SK-N-MC (cell line): ENCODE data around the gene PRKN.

Experiments used
- DNase-seq: peaks from one replicate; pipeline ENCODE4 v3.0.0-alpha.2; 2011; ENCODE audit warnings: low read depth, low spot score
- H3K27ac ChIP-seq: fragments of 200-600 bp; sonication (generic); 2 replicates; pipeline ENCODE4 v1.5.1; 2016; ENCODE audit warnings: mixed run types
- H3K36me3 ChIP-seq: fragments of 200-600 bp; sonication (generic); 2 replicates; pipeline ENCODE4 v1.6.1; 2017; ENCODE audit warnings: antibody characterized with exemption, low read length, mixed read lengths; ENCODE audit not compliant: insufficient read depth
- H3K4me3 ChIP-seq: fragments of 200-600 bp; sonication (generic); 2 replicates; pipeline ENCODE4 v1.5.1; 2016
- H3K9ac ChIP-seq: fragments of 200-600 bp; sonication (generic); 2 replicates; pipeline ENCODE4 v1.8.0; 2017; ENCODE audit warnings: mixed run types, mixed read lengths; ENCODE audit not compliant: insufficient read length
- H3K9me3 ChIP-seq: fragments of 200-600 bp; sonication (generic); 2 replicates; pipeline ENCODE4 v1.6.1; 2017; ENCODE audit warnings: low read depth, mild to moderate bottlenecking, antibody characterized with exemption, low read length, moderate library complexity, mixed read lengths
- EZH2 ChIP-seq: fragments of 200-600 bp; sonication (generic); IDR thresholded peaks from one replicate; pipeline ENCODE4 v1.6.1; 2017; ENCODE audit warnings: antibody characterized with exemption
- FOXP2 ChIP-seq: optimal IDR thresholded peaks from 2 replicates; pipeline ENCODE3; 2011; ENCODE audit warnings: mild to moderate bottlenecking, moderate library complexity; ENCODE audit not compliant: insufficient read depth; ENCODE audit errors: extremely low read length, control extremely low read depth
- POLR2AphosphoS5 ChIP-seq: IDR thresholded peaks from 2 replicates; pipeline ENCODE4 v1.6.1; 2012; ENCODE audit warnings: mild to moderate bottlenecking, low read depth, low read length, borderline replicate concordance

PRKN gene

DNA sequence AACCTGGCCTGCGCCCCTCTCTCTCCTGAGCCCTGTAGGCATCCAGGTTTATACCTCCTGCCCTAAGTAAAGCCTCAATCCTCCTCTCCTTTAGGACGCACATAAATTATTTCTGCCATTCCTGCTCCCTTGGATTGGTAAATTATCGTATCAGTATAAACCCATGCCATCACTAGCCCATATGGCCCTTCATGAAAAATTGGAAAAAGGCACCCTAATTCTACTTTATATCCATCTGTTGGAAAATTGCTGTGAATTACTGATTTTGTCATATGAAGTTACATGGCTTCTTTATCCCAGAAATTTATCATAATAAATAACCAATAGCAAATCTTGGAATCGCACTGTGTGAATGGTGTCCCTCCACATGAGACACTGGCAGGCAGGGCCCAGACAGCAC is 395.2 kb downstream of the PRKN start:
- TF ChIP-seq FOXP2 (no peak), EZH2 (no peak), POLR2AphosphoS5 (no peak)
- no peaks in the 10 kb centered on the region for H3K36me3 ChIP-seq
- no peaks in the 10 kb centered on the region for H3K9me3 ChIP-seq

DNA sequence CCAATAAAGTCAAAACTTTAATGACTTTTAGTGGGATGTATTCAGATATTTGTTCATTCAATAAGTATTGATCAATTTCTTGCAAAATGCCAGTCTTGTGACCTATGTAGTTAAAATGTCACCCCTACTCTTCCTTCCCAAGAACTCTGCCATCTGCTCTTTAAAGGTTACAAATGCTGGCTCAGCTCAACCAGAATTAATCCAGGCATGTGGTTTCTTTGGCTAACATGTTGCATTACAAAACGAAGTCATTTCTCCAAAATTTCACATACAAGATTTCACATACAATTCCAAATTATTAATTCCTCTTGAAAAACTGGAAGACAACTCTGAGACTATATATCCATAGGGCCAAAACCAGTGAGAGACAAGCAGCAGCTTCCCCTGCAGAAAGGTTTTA is 395.7 kb downstream of the PRKN start:
- no peak for TF ChIP-seq FOXP2
- TF ChIP-seq EZH2, result no peak
- no peak for TF ChIP-seq POLR2AphosphoS5
- H3K27ac ChIP-seq, result no peak overlapping the region
- no peak for DNase-seq
- no peak overlapping the region for H3K4me3 ChIP-seq
- no peaks in the 10 kb centered on the region for H3K9me3 ChIP-seq
- H3K36me3 ChIP-seq, result no peaks in the 10 kb centered on the region
- H3K9ac ChIP-seq, result no peak overlapping the region

More for the DNA sequence above, 395.2 kb downstream of the PRKN start:
- Histone ChIP-seq H3K27ac (no peak overlapping the region), H3K9ac (no peak overlapping the region), H3K4me3 (no peak overlapping the region)
- no peak for DNase-seq

DNA sequence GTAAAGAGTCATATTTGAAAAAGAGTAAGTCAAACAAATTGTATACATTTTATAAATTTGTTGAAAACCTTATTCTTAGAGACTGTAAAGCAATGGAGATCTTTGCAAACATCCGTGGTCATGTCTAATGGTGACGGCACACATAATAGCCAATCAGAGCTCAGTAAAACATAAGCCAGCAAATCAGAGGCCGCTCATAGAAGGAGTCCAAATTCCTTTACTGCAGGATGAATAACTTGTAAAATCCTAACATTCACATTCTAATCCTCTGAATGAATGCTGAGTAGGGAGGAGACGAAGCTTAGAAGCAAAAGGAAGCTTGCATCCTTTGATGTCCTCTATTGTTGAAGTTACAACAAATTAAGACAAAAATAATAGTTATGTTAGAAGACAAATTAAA is 401.7 kb downstream of the PRKN start:
- TF ChIP-seq POLR2AphosphoS5, result no peak
- TF ChIP-seq FOXP2, result no peak
- no peak for TF ChIP-seq EZH2
- Histone ChIP-seq H3K36me3 (no peaks in the 10 kb centered on the region), H3K4me3 (no peak overlapping the region), H3K9ac (no peak overlapping the region), H3K27ac (no peak overlapping the region), H3K9me3 (no peaks in the 10 kb centered on the region)
- DNase-seq, result no peak

DNA sequence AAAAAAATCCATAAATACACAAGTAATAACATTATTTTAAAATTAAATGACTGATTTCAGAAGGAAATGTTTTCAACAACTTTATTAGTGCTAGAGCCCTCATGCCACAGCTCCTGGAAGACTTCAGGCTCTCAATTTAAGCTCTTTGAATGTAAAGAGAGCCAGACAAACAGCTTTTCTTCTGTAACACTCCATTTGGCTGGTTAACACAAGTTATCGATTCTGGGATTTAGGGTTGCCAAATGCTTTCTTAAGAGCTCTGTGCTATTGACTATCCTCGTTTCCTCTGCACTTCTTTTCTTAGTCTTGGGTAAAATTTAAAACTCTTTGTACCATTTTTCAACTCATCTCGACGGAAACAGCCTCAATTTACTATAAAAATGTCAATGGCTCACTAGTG is 402.5 kb downstream of the PRKN start:
- DNase-seq, result no peak
- no peaks in the 10 kb centered on the region for H3K9me3 ChIP-seq
- no peak overlapping the region for H3K27ac ChIP-seq
- H3K4me3 ChIP-seq, result no peak overlapping the region
- no peak overlapping the region for H3K9ac ChIP-seq
- TF ChIP-seq EZH2 (no peak), POLR2AphosphoS5 (no peak)
- no peaks in the 10 kb centered on the region for H3K36me3 ChIP-seq

DNA sequence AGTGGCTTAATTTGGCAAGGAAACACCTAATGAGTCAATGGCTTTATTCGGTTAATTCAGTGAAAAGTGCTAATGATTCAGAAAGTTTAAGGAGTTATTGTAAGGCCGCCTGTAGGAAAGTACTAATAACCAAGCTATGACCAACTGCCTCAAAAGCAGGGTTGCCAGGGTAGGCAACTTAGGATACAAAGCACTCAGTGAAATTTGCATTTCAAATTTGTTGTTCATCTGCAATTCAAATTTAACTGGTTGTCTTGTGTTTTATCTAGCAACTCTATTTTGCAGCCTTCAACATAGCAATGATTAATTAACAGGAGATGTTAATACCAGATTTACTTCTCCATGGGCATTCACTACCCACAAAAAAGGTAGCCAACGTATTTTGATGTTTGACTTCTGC is 412.3 kb downstream of the PRKN start:
- no peak for TF ChIP-seq POLR2AphosphoS5
- no peak for TF ChIP-seq FOXP2
- TF ChIP-seq EZH2, result no peak
- H3K9me3 ChIP-seq, result no peaks in the 10 kb centered on the region
- H3K27ac ChIP-seq, result no peak overlapping the region

DNA sequence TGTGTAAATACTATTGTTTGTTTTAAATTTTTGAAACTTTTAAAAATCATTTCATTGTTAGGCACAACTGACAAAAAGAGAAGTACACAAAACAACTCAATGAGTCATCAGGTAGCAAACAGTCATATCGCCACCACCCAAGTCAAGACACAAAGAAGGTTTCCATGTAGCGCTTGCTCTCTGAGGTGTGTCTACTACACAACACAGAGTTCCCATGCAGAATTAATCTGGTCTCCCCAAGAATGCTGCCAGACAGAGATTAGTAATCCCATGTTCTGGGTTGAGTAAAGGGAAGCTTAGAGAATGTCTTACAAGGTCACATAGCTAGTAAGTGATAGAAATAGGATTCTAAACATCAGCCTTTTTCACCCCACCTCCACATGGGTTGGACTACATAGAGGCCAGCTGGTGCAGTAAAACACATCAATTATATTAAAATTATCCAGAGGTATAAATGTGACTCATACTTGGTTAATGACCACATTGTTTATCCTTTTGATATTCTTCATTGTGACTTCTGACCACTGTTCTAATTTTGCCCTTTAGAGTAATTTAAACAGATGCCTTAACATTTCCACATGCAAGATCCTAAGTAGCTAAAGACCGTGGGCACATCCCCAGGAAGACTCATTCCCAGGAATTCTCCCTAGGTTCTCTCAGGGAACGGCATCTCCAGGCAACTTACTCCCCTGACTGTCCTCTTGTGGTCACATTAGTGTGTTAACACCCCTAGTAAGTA is 413.5 kb downstream of the PRKN start:
- H3K9me3 ChIP-seq, result no peaks in the 10 kb centered on the region
- no peak for TF ChIP-seq FOXP2
- no peak for TF ChIP-seq POLR2AphosphoS5
- no peak for TF ChIP-seq EZH2
- H3K9ac ChIP-seq, result no peak overlapping the region
- no peak overlapping the region for H3K4me3 ChIP-seq
- no peak for DNase-seq
- no peak overlapping the region for H3K27ac ChIP-seq
- no peaks in the 10 kb centered on the region for H3K36me3 ChIP-seq

More for the DNA sequence above, 412.3 kb downstream of the PRKN start:
- no peak for DNase-seq
- Histone ChIP-seq H3K9ac (no peak overlapping the region), H3K4me3 (no peak overlapping the region), H3K36me3 (no peaks in the 10 kb centered on the region)

DNA sequence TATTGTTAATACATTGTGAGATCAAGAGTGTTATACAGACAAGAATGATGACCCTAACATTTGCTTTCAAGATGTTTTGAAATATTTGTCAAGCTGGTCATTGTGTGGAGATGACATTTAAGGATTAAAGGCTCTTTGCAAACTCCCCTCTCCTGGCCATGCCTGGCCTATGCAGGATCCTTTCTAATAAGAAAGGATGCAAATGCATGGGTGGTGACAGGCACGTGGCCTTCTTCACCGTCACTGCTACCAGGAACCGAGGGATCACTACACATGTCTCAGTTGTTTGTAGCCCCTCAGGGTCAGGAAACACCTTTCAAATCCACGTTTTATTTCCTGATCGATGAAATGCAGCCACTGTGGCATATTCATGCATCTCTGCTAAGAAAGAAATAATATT is 419.7 kb downstream of the PRKN start:
- TF ChIP-seq FOXP2 (no peak), EZH2 (no peak)
- no peak for DNase-seq

DNA sequence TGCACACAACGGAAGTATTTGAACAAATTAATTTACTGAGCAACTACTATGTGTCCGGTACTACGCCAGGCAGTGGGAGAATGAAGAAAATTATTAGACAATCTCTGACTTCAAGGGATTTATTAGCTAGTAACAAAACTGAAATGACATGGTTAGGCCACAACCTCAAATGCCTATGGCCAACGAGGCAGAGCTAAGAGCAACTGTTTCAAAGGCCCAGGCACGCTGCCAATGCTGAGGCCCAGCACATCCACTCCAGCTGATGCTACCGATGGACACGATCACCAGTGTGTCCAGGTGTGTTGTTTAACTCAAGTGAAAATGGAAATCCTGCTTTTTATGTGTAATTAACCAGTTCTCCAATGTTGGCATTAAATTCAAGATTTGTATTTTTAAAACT is 420.9 kb downstream of the PRKN start:
- Histone ChIP-seq H3K4me3 (no peak overlapping the region), H3K27ac (no peak overlapping the region), H3K9ac (no peak overlapping the region), H3K9me3 (no peaks in the 10 kb centered on the region), H3K36me3 (no peaks in the 10 kb centered on the region)
- no peak for DNase-seq
- no peak for TF ChIP-seq FOXP2

More for the DNA sequence above, 419.7 kb downstream of the PRKN start:
- Histone ChIP-seq H3K27ac (no peak overlapping the region), H3K4me3 (no peak overlapping the region), H3K36me3 (no peaks in the 10 kb centered on the region), H3K9me3 (no peaks in the 10 kb centered on the region), H3K9ac (no peak overlapping the region)

DNA sequence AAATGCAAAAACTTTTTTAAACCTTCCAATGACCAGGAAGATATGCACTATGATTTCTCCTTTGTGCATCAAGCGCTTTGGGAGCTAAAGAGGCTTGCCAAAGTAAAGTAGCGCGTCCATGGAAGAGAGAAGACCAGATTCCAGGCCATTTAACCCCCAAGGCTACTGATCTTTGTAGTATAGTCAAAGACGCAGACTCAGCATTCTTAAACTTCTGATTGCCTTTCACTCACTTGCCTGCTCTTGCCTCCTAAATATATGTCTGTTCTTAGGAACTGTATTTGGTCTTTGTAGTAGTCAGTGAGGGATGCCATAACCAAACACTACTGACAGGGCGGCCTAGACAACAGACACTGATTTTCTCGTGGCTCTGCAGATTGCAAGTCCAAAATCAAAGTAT is 426.4 kb downstream of the PRKN start:
- H3K36me3 ChIP-seq, result no peaks in the 10 kb centered on the region

More for the DNA sequence above, 426.4 kb downstream of the PRKN start:
- Histone ChIP-seq H3K4me3 (no peak overlapping the region), H3K9ac (no peak overlapping the region), H3K9me3 (no peaks in the 10 kb centered on the region), H3K27ac (no peak overlapping the region)
- TF ChIP-seq POLR2AphosphoS5 (no peak), FOXP2 (no peak), EZH2 (no peak)
- no peak for DNase-seq
